22Rv1 (cell line): ENCODE results near the gene SPTLC2.
"Not testable (repeated sequence)": the region's sequence is repeated elsewhere in the genome, so short reads cannot be mapped to it uniquely, and the experiment has no call there.

ENCODE experiments used
- H3K27ac ChIP-seq: fragments of 450-650 bp; 2 replicates; pipeline ENCODE4 v1.5.1; 2017
- ZFX ChIP-seq: fragments of 450-650 bp; IDR thresholded peaks from 2 replicates; pipeline ENCODE4 v1.6.1; 2017; ENCODE audit warnings: antibody characterized with exemption, borderline replicate concordance
- TF ChIP-seq, protein P1 (sequence below): fragments of 450-650 bp; IDR thresholded peaks from 2 replicates; pipeline ENCODE4 v1.5.1; 2017; ENCODE audit warnings: mild to moderate bottlenecking

The SPTLC2 gene

DNA sequence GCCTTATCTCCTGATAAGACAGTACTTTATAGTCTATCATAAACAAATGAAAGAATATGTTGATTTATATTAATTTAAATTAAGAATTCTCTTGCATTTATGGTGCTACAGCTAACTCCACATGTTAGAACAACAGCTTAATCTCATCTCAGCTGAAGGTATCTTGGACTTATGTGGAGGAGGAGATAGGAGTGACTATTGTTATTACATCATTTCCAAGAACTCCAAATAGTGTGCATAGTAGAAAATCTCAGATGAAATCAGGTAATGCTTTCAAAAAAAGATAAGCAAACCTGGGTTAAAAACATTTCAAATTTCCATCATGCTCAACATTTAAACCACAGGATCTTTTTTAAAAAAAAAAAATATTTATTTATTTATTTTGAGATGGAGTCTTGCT is 86.5 kb downstream of the SPTLC2 start:
- H3K27ac ChIP-seq, result no peak overlapping the region
- no peak for TF ChIP-seq ZFX
- TF ChIP-seq, protein P1, sequence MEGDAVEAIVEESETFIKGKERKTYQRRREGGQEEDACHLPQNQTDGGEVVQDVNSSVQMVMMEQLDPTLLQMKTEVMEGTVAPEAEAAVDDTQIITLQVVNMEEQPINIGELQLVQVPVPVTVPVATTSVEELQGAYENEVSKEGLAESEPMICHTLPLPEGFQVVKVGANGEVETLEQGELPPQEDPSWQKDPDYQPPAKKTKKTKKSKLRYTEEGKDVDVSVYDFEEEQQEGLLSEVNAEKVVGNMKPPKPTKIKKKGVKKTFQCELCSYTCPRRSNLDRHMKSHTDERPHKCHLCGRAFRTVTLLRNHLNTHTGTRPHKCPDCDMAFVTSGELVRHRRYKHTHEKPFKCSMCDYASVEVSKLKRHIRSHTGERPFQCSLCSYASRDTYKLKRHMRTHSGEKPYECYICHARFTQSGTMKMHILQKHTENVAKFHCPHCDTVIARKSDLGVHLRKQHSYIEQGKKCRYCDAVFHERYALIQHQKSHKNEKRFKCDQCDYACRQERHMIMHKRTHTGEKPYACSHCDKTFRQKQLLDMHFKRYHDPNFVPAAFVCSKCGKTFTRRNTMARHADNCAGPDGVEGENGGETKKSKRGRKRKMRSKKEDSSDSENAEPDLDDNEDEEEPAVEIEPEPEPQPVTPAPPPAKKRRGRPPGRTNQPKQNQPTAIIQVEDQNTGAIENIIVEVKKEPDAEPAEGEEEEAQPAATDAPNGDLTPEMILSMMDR, result no peak

- no peak overlapping the region for H3K27ac ChIP-seq
- TF ChIP-seq ZFX, result no peak
- TF ChIP-seq, protein P1, result no peak
These were observed 87.2 kb downstream of the SPTLC2 start for GRCh38 chr14:77529213-77529612.

GRCh38 chr14:77528701-77529100 is 87.7 kb downstream of the SPTLC2 start:
- H3K27ac ChIP-seq, result not testable (repeated sequence)

DNA sequence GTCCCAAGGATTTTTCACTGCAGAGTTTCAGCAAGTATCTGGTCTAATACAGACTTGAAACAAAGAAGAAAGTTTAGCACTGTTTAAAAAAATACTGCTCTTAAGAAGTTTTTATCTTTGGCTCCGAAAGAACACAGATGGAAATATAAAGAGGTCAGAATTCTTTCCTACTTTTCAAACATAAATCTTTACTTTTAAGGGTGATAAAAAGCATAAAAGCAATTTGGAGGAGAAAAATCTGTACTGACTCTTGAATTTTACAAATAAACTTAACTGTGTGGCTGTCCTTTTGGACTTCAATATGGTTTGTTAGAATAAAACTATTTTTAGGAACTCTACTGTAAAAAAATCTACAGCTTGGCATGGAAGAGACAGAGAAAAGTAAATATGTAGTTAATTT is 90.2 kb downstream of the SPTLC2 start:
- no peak for TF ChIP-seq ZFX
- TF ChIP-seq, protein P1, result no peak
- no peak overlapping the region for H3K27ac ChIP-seq

GRCh38 chr14:77524536-77524935 is 91.9 kb downstream of the SPTLC2 start:
- TF ChIP-seq ZFX, result no peak
- TF ChIP-seq, protein P1, result no peak
- H3K27ac ChIP-seq, result no peak overlapping the region

DNA sequence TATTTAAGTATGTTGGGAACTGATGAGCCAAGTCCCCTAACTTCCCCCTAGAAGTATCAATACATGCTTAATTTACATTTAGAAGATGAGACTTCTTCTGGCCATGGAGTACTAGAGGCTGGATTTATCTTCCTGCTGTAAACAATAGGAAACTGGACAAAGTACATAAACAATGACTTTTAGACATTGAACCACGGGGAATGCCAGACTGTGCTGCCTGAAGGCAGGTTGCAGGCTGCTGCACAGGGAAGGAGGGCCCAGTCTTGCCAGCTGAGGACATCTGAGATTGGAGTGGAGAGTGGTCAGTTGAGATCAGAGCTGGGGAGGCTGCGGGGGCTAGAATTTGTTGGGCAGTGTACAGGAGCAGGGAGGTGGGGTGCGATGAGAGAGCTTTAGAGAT is 93.3 kb downstream of the SPTLC2 start:
- no peak overlapping the region for H3K27ac ChIP-seq
- no peak for TF ChIP-seq ZFX
- TF ChIP-seq, protein P1, result no peak

DNA sequence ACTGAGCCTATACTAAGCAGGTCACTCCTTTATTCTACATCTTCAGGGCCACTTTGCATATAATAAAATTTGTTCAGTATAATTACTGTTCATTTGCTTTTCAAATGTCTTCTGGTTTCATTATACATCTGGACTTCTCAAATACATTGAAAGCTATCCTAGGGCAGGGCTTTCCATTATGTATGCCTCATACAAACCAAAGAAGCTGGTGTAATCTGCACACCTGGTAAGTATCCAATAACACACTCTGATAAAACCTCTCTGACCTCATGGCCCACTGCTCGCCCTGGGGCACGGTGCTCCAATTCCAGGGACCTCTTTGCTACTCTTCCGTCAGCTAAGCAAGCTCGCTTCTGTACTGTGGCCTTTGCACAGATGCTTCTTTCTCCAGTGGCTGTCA is 95.9 kb downstream of the SPTLC2 start:
- no peak overlapping the region for H3K27ac ChIP-seq
- no peak for TF ChIP-seq ZFX
- TF ChIP-seq, protein P1, result no peak

DNA sequence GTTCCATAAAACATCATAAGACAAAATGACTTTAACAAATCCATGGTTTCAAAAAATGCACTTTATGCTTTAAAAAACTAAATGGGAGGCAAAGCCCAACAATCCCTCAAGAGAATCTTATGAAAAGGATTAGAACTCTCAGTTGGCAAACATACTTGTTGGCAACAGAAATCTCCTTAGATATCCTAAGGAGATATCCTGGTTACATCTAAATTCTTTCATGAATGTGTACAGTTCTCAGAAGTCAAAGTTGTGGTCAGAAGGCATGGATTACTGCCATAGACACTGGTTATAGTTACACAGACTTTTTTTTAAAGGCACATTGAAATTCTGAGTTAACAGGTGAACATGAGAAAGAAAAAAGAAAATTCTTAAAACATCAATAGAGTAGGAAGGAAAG is 100.3 kb downstream of the SPTLC2 start:
- H3K27ac ChIP-seq, result no peak overlapping the region

More for the DNA sequence above, 100.3 kb downstream of the SPTLC2 start:
- no peak for TF ChIP-seq ZFX
- TF ChIP-seq, protein P1, result no peak
